SIG-M5 treated with dmso at 0.1 percent for 504 hours (cell line): ENCODE results near the gene MUL1.
A peak's percentile ranks its signal among the peaks of the same experiment; 100 is the strongest.

Experiments used
- DNase-seq: peaks from one replicate; lab custom pipeline; 2025; ENCODE audit not compliant: unreplicated experiment; lab: John Stamatoyannopoulos, UW

The MUL1 gene

DNA sequence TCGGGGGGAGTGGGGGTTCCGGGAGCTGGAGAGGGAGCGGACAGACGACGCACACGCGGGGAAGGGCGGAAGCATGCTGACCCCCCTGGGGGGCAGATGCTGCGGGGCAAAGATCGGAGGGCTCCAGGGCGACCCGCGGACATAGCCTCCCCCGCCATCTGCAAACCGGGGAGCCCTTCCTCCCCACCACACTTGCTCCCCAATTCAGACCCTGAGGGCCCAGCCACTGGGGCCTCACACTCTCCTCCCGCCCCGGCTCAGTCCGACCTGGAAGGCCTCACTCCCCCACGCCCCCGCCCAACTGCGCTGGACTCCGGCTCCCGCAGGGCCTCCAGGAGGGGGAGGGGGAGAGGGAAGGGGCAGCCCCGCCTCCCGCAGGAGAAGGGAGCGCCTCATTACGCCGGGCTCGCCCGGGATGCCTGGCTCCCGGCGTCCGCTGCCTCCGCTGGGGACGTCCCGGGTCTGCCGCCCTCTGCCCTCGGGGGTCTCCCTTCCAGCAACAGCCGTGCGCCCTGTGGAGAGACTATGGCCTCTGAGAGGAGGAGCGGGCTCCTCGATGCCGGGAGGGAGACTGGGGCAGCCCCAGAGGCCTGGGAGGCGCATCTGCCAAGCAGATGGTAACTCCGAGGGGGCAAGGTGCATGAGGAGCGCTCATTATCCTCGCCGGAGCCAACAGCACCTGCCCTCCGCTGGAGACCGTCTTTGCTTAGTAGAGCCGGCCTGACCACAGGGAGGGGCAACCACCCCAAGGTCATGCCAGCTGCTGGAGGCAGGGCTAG lies 21.3 kb downstream of the MUL1 start:
- no peak for DNase-seq

DNA sequence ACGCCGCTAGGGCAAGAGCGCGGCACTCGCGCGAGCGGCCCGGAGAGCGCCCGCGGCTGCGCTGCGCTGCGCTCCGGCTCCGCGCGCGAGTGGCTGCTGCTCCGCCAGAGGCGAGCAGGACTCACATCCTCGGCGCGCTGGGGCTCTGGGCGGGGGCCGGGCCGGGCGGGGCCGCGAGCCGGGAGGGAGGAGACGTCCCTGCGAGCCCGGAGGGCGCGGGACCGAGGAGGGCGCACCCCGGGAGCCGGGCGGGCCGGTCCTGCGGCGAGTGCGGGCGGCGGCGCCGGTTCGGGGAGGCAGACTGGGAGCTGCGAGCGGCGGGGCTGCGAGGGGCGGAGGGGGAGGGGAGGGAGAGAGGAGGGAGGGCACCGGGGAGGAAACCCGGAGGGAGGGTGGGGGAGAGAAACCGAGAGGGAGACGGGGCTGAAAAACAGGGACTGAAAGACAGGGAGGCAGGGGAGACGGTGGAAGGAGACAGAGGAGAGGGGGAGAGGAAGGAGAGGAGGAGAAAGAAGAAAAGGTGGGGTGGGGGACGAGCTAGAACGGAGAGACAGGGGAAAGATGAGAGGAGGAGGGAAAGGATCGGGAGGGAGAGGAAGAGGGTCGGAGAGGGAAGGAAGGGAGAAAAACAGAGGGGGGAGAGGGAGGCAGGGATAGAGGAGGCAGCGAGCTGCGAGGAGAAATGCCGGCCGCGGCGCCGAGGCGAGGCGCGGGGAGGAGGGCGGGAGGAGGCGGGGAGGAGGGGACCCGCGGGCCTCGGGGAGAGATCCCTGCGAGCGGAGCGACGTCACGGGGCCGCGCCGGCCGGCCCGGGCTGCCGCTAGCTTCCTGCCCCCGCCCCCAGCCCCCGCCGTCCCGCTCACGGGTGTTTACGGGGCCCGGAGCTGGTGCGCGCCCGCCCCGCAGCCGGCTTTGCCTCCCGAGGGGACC lies 22.2 kb downstream of the MUL1 start, which contains the start of gene CAMK2N1:
CAMK2N1 (minus strand) TSS at position 684 of the 930 bp plus-strand sequence. CDS start 831 bp downstream, outside the sequence.
- no peak for DNase-seq

DNA sequence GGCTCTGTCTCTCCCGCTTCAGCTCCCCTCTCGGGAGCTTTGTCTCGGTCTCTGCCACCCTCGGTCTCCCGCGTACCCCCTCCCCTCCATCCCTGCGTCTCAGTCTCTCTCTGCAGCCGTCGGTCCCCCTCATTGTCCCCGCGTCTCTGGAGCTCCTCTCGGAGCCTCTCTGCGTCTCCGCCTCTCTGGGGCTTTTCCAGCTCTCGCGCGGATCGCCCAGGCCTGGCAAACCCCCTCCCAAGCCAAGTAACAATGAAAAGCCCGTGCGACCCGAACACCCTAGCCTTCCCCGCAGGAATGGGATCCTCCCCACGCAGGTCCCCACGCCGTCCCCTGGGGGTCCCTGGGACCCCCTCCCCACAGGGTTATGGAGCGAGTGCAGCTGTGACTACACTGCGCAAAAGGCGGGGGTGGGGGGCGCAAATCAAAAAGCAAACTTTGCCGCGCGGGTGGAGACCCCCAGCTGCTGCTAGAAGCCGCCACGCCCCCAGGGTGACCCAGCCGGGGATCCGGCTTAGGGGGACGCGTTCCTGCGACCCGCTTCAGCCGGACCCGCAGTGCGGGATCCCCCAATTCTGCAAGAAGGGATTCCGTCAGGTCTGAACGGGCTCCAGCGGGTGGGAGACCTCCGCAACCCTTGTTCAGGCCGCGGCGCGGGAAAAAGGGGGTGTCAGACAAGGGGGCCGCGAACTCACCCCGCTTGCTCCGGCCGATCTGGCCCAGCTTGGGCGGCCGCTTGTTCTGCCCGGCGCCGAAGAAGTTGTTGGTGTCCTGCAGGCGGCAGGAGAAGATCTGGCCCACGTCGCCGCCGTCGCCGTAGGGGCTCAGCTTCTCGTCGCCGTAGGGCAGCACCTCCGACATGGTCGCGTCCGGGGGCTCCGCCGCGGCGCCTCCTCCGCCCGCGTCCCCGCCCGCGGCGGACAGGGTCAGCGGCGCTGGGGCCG lies 23.2 kb downstream of the MUL1 start:
- no peak for DNase-seq

DNA sequence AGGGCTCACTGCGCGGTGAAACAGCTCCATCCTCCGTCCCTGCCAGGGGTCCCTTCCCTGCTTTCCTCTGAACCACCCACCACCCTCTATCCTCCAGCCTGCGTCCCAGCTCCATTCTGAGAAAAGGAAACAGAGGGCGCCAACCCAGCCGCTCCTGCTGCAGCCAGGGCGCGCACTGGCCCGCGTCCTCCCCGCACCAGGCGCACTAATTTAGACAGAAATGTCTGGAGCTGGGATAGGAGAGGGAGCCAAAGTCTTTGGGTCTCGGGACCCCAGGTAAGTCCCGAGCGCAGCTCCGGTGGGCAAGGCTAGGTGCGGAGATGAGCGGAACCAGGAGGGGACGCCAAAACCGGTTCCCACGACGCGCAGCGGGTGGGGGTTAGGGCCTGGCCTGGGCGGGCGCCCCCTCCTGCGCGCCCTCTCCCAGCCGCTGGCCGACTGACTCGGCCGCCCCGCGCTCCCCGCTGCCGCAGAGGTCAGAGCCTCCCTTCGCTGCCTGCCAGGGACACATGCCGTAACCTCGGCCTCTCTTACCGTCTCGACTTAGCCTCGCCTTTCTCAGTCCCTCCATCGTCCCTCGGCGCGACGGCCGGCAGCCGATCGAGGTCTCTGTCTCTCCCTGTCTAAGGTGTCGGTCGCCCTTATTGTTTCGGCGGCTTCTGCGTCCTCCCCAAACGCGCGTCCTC lies 24.0 kb downstream of the MUL1 start:
- no peak for DNase-seq

DNA sequence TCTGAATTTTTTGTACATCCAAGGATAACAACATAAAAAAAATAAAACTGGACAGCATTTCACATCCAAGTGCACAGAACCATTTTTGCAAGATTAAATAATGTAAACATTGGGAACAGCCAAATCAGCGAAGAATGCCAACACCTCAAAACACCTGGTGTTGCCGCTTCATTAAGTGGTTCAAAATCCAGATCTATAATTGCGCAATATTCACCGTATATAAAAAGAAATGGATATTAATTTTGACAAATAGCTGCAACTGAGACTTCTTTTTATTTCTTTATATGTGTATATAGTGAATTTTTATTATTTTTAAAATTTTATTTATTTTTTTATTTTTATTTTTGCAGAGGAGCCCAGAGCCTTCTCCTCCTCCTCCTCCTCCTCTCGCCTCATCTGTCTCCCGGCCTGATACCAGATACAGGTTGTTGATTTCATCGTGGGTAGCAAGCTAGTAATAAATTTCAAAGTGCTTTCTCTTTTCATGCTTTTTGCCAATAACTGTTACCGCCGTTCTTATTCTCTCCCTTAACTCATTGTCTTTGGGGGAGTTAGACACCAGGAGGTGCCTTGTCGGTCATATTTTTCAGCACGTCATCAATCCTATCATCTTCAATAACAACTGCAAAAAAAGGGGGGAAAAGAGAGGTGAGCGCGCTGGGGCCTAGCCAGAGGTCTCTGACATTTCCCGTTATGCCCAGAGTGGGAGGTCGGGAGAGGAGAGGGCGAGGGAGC lies 24.7 kb downstream of the MUL1 start:
- no peak for DNase-seq

DNA sequence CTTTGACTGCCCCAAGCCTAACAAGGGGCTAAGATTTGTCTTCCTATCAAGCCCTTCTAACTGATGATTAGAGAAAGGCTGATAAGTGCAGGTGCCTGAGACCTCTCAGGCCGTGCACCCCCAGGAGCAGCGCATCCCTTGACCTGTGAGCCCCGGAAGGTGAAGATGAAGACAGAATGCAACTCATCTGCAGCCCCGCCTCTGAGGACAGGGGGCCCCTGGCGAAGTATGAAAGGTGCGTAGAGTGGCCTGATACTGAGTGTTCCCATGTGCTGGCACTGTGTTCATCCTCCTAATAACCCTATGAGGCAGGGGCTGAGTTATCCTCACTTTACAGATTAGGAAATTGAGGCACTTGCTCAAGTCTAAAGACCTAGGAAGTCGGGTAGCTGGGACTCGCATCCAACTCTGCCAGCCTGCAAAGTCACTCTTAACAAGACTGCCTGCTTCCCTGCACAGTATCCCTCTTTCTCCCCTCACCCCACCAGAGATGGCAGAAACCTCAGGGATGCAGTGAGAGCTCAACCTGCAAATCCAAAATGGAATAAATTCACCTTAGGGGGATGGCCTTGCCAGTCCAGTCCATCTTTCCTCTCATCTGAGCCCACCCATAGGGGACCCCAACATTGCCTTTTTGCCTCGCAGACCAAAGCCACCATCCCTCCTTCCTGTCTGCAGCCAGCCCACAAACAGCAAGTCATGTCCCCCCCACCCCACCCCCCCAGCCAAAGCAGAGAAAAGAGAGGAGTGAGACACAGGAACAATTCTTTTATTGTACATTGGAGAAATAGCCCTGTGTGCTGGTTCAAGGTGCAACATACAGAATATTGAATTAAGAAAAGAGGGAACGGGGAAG lies 26.1 kb downstream of the MUL1 start:
- no peak for DNase-seq

DNA sequence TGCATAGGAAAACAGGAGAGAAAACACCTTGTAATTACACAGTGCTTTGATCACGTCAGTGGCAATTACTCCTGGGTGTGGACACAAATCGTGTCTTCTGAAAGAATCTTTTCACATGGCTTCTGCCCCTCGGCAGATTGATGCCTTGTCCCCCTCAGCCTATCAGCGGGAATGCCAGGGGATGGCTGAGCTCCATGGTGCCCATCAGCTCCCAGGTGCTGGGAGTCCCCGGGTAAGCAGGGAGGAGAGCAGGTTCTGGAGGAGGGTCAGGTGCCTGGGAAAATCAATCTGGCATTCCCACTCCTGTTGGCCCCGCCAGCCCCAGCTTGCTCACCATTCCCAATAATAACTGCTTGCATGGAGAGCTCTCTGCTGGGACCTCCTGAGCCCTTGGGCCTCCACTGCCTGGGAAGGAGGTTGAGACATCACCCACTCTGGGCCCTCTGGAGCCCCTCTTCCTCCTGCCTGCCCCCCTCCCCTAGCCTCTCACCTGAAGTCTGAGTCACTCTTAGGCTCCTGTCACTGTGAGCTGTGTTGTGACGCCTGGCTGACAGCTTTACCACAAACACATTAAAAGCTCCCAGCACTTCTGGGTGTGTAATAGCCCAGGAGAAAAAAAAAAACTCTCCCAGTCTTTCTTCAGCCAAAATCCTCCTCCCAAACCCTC lies 26.9 kb downstream of the MUL1 start:
- DNase-seq = no peak

DNA sequence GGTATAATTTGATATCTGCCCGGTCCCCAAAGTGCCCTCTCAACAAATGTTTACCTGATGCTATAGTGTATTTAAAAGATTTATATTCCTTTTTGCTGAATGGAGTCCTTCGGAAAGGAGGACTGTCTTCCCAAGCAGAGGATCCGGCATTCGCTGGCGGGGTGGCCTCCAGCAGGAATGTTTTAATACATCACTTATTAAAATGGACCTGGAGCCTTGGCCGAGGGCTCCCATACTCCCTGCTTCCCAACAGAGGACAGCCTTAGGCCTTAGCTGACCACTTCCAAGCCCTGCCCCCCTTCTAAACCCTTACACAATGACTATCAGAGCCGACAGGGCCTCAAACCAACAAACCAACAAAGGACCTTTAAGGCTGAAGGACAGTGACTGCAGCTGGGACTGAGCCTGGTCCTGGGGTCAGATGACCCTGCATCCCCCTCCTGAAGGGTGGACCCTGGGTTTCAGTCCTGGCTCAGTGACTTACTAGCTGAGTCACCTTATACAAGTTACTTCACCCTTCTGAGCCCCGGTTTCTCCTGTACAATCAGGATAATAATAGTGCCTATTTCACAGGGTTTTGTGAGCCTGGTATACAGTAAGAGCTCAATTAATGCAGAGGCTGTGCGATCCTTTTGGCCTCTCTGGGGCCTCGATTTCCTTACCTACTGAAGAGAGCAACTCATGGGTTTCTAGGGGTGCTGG lies 27.6 kb downstream of the MUL1 start:
- DNase-seq = no peak

DNA sequence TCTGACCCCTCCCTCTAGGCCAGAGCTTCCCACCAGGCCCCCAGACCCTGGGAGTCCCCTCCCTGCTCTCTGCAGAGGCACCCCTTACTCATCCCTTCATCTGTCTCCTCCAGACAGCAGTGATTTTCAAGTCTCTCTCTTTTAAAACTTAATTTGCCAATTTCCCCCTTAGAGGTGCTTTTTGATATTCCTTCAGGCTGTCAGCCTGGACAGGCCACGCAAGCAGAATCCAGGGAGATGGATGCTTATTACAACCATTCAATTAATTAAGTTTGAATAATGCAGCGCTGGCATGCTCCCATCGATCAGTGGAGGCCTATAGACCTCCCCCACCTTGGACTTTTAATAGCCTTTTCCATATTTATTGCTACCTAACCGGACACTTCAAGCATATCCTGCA lies 28.1 kb downstream of the MUL1 start:
- no peak for DNase-seq

DNA sequence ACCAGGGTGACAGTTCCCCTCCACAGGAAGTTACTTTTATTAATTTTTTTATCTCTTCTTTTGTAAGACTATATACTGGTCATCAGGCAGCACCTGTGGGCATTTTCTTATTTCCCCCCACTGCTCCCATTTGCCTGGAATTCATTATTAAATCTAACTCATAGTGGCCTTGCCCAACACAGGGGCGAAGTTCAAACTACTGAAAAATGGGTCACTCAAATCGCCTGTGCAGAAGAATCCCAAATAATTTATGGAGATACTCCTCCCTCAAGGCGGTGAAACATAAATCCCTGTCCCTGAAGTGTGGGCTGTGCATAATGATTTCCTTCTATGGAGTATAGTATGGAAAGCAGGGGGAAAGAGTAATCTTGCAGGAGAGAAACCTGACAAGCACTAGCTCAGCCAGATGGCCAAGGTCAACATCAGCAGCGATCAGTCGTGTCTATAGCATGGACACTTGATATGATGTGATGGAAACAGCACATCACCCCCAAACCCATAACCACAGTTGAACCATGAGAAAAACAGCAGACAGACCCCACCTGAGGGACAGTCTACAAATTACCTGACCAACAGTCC lies 29.8 kb downstream of the MUL1 start:
- DNase-seq = no peak

DNA sequence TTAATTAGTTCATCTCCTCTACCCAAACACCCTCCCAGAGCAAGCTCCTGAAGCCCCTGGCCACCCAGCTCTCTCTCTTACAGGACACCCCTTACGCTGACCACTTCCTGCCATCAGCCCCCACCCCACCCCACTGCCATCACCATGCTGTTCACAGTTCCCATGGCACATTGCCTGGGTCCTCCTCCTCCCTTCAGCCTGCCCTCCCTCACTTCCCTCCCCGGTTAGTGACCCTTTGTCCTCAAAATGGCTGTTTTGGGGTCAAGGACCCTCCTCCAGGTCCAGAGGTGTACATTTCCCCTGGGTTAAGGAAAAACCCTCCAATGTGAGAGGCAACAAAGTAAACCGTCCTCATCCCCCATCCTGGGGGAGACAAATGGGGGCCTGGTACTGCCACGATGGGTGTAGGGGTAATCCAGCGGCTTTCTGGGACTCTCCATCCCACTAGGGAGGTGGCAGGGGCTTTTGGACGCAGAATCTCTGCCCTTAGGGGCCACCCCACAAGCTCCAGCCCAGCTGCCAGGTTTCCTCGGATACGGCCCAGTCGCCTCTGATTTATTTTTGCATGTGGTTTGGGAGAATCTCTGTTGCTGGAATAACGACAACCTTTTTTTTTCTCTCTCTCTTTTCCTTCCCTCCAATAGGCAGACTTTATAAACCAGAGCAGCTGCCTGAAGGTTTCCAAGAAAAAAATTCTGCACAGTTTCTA lies 30.4 kb downstream of the MUL1 start:
- DNase-seq = no peak

DNA sequence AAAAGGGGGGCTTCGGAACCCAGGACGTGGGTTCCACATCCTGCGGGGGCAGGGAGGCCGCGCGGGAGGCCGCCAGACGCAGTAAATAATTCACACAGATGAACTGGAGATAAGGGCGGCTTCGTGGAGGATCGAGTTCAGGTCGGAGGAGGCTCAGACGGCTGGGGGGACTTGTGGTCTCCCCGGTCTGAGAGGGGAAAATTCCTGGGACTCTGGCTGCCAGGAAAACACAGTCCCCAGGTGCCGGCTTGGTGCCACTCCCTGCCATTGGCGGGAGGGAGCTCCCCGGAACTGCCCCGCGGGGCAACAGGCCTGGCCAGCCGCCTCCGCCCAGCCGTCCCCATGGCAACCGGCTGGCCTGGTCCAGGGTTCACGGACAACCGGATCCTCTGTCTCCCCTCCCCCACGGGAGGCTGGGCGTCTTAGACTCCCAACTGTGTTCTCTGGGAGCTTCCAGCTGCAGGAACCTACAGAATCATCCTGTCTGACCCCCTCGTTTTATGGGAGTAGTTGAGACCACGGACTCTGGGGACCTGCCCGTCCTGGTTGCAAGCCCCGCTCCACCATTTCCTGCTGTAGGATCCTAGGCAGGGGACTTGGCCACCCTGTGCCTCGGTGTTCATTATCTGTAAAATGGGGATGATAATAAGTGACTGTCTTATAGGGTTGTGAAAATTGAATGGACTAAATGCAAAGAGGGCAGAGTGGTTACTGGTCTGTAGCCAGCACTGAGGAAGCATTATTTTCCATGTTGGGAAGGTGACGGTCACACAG lies 31.5 kb downstream of the MUL1 start:
- peak; percentile 24 for DNase-seq

DNA sequence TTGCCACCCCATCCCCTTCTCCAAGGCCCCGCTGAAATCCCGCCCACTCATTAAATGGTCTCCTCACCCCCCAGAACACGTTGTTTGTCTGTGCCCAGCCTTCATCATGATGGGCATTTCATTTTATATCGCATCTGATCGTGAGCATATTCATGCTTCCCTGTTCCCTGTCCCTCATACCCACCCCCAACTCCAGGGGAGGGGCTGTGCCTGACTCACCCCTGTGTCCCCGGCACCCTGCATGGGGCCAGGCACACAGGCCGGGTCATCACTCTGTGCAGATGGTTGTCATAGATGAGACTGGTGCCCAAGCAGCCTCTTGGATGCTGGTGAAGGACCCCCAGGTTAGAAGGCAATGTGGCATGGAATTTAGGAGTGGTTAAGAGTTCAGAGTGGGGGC lies 33.0 kb downstream of the MUL1 start:
- no peak for DNase-seq

DNA sequence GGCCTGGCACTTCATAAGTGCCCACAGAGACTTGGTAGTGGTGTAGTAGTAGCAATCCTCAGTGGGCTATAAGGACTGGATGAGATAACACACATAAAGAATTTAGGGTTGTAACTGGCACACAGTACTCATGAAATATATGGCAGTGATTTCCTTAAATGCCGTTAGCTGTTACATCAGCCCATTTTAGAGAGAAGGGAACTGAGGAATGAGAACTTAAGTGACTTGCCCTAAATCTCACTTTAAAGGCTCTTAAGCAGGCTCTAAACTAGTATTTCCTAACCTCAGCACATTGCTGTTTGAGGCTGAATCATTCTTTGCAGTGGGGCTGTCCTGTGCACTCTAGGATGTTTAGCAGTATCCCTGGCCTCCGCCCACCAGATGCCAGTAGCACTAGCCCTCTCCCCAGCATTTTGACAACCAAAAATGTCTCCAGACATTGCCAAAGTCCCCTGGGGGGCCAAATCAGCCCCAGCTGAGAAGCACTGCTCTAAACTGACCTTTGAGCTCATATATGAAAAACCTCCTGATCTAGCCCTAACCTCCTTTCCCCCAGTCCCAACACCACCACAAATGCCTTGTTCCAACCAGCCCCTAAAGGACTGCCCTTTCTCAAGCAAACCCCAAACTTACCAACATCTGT lies 33.5 kb downstream of the MUL1 start:
- no peak for DNase-seq

DNA sequence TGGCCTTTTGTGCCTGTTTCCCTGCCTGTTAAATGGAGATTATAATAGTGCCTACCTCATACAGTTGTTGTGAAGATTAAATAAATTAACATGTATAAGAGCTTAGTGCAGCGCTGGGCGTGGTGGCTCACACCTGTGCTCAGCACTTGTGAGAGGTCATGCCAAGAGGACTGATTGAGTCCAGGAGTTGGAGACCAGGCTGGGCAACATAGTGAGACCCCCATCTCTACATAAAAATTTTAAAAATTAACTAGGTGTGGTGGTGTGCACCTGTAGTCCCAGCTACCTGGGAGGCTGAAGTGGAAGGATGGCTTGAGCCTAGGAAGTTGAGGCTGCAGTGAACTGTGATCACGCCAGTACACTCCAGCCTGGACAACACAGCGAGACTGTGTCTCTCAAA lies 34.1 kb downstream of the MUL1 start:
- DNase-seq = no peak
